ENCODE results near the gene ATRX.

GRCh38 chrX:77519765-77520164, 266.3 kb downstream of the ATRX start:
- TF ChIP-seq ZNF274 (IDR thresholded peaks at IDR 0.05; ENCODE audit: low read depth, low read length) = no peak
- no peak for TF ChIP-seq YY1 (IDR thresholded peaks at IDR 0.05; ENCODE audit: insufficient read depth, insufficient read length)
- TF ChIP-seq SUZ12 (IDR thresholded peaks at IDR 0.05; ENCODE audit: extremely low read depth, insufficient read depth, insufficient read length) = no peak

All from NT2/D1 (cell line).